ENCODE results near the gene NOTO. TPM values are rescaled to one million over a fixed set of nuclear protein-coding genes. Genes with fewer than 3 reads are reported as not detected.
"Not testable (repeated sequence)": the region's sequence is repeated elsewhere in the genome, so short reads cannot be mapped to it uniquely, and the experiment has no call there.

Gene NOTO
- polyA plus RNA-seq, 1 donor from 2014 or later = not detected

- not testable (repeated sequence) for H2AFZ ChIP-seq (ENCODE audit: low read depth, low read length); H3F3A ChIP-seq (ENCODE audit: insufficient read depth, low read length, poor library complexity, severe bottlenecking); H3K79me2 ChIP-seq (replicated peaks; ENCODE audit: insufficient read depth, low read length); H3K9ac ChIP-seq (ENCODE audit: low read length); H3K36me3 ChIP-seq (ENCODE audit: insufficient read depth, low read length); H3K4me2 ChIP-seq (ENCODE audit: low read length); H4K20me1 ChIP-seq (ENCODE audit: insufficient read depth); H3K27me3 ChIP-seq (ENCODE audit: insufficient read depth, low read depth, low read length); H3K4me3 ChIP-seq (ENCODE audit: low read length); H3K27ac ChIP-seq (ENCODE audit: low read length); H3K9me3 ChIP-seq (ENCODE audit: low read length); H3K9me2 ChIP-seq (ENCODE audit: insufficient read depth, low read length)
These were observed 34.0 kb upstream of the NOTO start for GRCh38 chr2:73168348-73168747.

DNA sequence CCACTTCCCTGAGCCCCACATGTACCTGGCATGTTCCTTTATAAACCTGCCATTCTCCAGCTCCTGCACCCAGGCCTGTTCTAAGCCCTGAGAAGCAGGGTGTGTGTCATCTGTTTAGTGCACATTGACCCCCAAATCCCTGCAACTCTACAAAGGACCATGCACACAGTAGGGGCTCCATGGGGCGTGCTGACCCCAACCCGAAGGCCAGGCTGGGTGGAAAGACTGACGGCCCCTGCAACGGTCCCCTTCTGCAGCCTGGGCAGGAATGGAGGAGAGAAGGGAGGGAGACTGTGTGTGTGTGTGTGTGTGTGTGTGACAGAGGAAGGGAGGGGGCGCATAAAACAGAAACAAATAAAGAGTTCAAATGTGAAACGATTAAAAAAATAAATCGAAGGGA lies 32.0 kb upstream of the NOTO start:
- H3K9me2 ChIP-seq (ENCODE audit: insufficient read depth, low read length); H3K79me2 ChIP-seq (replicated peaks; ENCODE audit: insufficient read depth, low read length): not testable (repeated sequence)

DNA sequence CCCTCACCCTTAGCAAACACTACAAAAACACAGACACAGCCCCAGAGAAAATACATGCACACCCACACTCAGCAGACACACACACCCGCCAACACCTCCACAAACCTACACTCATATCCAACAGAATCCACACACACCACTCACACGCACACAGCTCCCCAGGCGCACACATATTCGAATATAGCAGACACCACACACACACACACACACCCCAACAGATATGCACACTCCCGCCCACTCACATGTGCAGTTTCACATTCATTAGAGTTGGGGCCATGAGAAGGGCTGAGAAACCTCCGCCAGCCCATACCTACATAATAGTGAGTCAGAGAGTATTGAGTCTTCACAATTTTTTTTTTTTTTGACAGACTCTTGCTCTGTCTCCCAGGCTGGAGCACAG lies 29.4 kb upstream of the NOTO start:
- Histone ChIP-seq H3K27me3 (ENCODE audit: insufficient read depth, low read depth, low read length) (peaks cover 37% of the 10 kb centered on the region), H2AFZ (ENCODE audit: low read depth, low read length) (no peak overlapping the region), H3K4me2 (ENCODE audit: low read length) (no peak overlapping the region), H3K9me2 (ENCODE audit: insufficient read depth, low read length) (no peaks in the 10 kb centered on the region), H3K9ac (ENCODE audit: low read length) (no peak overlapping the region), H3K36me3 (ENCODE audit: insufficient read depth, low read length) (no peaks in the 10 kb centered on the region), H3K79me2 (replicated peaks; ENCODE audit: insufficient read depth, low read length) (no peaks in the 10 kb centered on the region), H3K9me3 (ENCODE audit: low read length) (no peaks in the 10 kb centered on the region), H3K4me3 (ENCODE audit: low read length) (no peak overlapping the region), H3K27ac (ENCODE audit: low read length) (no peak overlapping the region), H3F3A (ENCODE audit: insufficient read depth, low read length, poor library complexity, severe bottlenecking) (no peaks in the 10 kb centered on the region), H4K20me1 (ENCODE audit: insufficient read depth) (no peaks in the 10 kb centered on the region)
- no peak for TF ChIP-seq REST (IDR thresholded peaks at IDR 0.05; ENCODE audit: borderline replicate concordance)
- TF ChIP-seq POLR2AphosphoS5 (IDR thresholded peaks at IDR 0.05) = no peak
- no peak for TF ChIP-seq TAF1 (IDR thresholded peaks at IDR 0.05; ENCODE audit: low read depth)
- TF ChIP-seq RAD21 (conservative IDR thresholded peaks at IDR 0.05) = no peak
- TF ChIP-seq EP300 (conservative IDR thresholded peaks at IDR 0.05; ENCODE audit: poor library complexity, severe bottlenecking) = no peak
- TF ChIP-seq MXI1 (conservative IDR thresholded peaks at IDR 0.05; ENCODE audit: poor library complexity, severe bottlenecking) = no peak
- no peak for TF ChIP-seq EZH2 (IDR thresholded peaks at IDR 0.05; ENCODE audit: borderline replicate concordance, insufficient read depth, low read length, poor library complexity, severe bottlenecking)
- TF ChIP-seq SMC3 (conservative IDR thresholded peaks at IDR 0.05; ENCODE audit: poor library complexity) = no peak
- no peak for TF ChIP-seq CTCF (IDR thresholded peaks at IDR 0.05; ENCODE audit: poor library complexity, severe bottlenecking)

More for the DNA sequence above, 32.0 kb upstream of the NOTO start:
- peaks cover 12% of the 10 kb centered on the region for H3K27me3 ChIP-seq (ENCODE audit: insufficient read depth, low read depth, low read length)
- H3F3A ChIP-seq (ENCODE audit: insufficient read depth, low read length, poor library complexity, severe bottlenecking); H3K9me3 ChIP-seq (ENCODE audit: low read length); H2AFZ ChIP-seq (ENCODE audit: low read depth, low read length); H3K27ac ChIP-seq (ENCODE audit: low read length); H3K4me3 ChIP-seq (ENCODE audit: low read length); H4K20me1 ChIP-seq (ENCODE audit: insufficient read depth); H3K4me2 ChIP-seq (ENCODE audit: low read length); H3K36me3 ChIP-seq (ENCODE audit: insufficient read depth, low read length); H3K9ac ChIP-seq (ENCODE audit: low read length): not testable (repeated sequence)
